Measurements from ENCODE around the gene RHOV.

- TF ChIP-seq CTCF (IDR thresholded peaks at IDR 0.05) (no peak), POLR2A (IDR thresholded peaks at IDR 0.05) (no peak)
Observed at GRCh38 chr15:40875991-40876730, 2.1 kb upstream of the RHOV start.
